ENCODE results near the gene VTN.

The VTN gene

DNA sequence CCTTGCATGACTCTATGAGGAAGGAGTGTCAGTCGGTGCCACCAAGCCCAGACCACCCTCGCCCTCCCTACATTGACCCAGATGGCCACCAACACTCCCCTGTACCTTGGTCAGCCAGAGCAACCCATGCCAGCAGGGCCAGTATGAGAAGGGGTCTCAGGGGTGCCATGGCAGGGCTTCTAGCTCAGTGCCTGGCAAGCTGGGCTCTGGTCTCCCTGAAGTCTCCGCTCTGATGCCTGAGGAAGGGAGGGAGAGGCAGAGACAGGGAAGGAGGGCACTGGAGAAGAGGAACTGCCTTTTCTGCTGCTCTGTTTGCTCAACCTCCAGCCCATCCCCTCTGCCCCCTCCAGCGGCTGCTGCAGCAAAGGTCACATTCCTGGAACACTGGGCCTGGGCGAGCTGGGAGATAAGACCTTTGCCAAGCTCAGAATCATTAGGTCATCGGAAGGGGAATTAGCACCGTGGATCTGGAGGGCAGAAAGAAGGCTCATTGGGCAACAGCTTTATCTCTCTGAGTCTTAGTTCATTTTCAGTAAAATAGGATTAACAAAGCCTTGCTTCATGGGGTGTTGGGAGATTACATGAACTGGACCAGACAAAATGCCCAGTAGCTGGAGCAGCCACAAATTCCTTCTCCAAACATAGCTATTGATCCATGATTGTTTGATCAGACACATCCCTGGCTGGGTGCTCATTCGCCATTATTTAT lies at the start of gene VTN:
Gene VTN, minus strand, starts transcription at position 273 of the 709 bp plus-strand sequence. Its CDS starts 104 bp downstream, at position 169.
- H3K27ac ChIP-seq, result peak within 1 kb of the TSS; percentile 99
- TF ChIP-seq CTCF (conservative IDR thresholded peaks at IDR 0.05), result 0 out of 2 replicates have a peak, but pooled peaks have one; percentile 11

- no peak overlapping the region for H3K27ac ChIP-seq
- TF ChIP-seq CTCF (conservative IDR thresholded peaks at IDR 0.05), result peak; percentile 84
Observed at GRCh38 chr17:28416703-28417311, 46.7 kb upstream of the VTN start.

- no peak for TF ChIP-seq CTCF (conservative IDR thresholded peaks at IDR 0.05)
- H3K27ac ChIP-seq, result no peak overlapping the region
Observed at GRCh38 chr17:28415886-28416285, 45.8 kb upstream of the VTN start.

DNA sequence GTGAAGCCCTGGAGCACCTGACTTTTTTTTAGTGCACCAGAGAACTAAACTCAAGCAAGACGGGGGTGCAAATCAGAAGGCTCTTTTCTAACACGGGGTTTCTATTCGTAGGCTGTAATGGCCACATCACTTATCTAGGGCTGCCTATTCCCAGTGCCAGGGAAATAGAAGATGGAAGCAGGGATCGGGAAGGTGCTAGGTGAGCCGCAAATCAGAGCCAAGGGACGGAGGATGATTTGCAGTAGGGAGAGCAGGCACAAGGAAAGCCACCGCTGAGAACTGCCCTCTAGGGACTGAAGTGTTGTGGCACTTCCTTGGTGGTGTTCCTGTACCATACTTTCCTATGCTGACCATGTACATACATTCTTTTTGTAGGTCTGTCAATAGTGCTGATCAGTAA lies 43.7 kb upstream of the VTN start:
- TF ChIP-seq CTCF (conservative IDR thresholded peaks at IDR 0.05), result 0 out of 2 replicates have a peak, but pooled peaks have one; percentile 6
- no peak overlapping the region for H3K27ac ChIP-seq

DNA sequence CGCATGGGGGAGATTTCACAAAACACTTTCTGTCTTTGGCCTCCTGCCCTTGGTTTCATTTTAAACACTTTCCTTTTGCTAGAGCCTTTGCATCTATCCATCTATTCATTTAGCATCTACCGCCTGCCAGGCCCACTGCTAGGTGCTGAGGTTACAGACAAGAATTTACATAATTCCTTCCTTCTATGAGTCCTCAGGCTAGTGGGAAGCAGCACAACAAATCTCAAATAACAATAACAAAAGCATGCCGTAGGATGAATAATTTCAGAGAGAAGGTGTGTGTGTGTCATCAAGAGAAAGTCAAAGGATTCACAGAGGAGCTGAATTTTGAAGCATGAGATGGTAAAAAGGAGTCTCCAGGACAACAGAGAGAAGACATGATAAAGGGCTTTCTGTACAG lies 42.0 kb upstream of the VTN start:
- H3K27ac ChIP-seq, result no peak overlapping the region
- TF ChIP-seq CTCF (conservative IDR thresholded peaks at IDR 0.05), result no peak

GRCh38 chr17:28407974-28408306 lies 37.8 kb upstream of the VTN start:
- no peak for TF ChIP-seq CTCF (conservative IDR thresholded peaks at IDR 0.05)

GRCh38 chr17:28407130-28407973 lies 37.2 kb upstream of the VTN start:
- TF ChIP-seq CTCF (conservative IDR thresholded peaks at IDR 0.05), result no peak
- peak overlapping the region; percentile 93; the same call in 1 of the 2 replicates for H3K27ac ChIP-seq

More at GRCh38 chr17:28407974-28408306, 37.8 kb upstream of the VTN start:
- no peak overlapping the region for H3K27ac ChIP-seq

All from VCaP (cell line).